HG03196 (cell line): ENCODE measurements around the gene MGAT4A.
"Not testable (repeated sequence)": the region's sequence is repeated elsewhere in the genome, so short reads cannot be mapped to it uniquely, and the experiment has no call there.

Experiments used
- ATAC-seq: cut with Tn5 transposase; IDR thresholded peaks from one replicate; pipeline ENCODE4 v1.9.1; 2021; ENCODE audit not compliant: unreplicated experiment

The MGAT4A gene

DNA sequence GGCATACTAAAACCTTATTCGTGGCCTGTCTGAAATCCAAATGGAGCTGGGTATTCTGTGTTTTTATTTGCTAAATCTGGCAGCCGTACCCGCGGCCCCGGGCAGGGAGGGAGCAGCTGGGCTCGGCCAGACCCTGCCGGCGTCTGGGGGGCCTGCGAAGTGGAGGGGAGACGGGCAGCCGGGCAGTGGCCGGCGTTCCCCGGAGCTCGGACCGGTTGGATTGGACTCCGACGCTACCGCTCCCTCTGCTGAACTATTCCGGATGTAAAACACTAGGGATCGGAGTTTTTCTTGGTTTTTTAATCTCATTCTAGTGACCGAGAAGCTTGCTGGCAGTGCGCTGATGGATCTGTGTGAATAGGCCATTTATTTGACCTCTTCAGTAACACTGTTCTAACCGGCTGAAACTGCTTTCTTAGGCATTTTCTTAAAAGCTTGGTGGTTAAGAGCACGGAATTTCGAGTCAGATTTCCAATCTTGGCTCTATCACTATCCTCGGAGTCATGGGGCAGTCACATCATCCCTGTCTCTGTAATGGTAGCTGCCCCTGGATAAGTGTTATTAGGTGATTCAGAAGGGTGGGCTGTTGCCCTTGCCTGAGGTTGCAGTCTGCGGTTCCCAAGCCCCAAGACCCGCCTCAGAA is 121.8 kb downstream of the MGAT4A start:
- ATAC-seq = peak; percentile 16

DNA sequence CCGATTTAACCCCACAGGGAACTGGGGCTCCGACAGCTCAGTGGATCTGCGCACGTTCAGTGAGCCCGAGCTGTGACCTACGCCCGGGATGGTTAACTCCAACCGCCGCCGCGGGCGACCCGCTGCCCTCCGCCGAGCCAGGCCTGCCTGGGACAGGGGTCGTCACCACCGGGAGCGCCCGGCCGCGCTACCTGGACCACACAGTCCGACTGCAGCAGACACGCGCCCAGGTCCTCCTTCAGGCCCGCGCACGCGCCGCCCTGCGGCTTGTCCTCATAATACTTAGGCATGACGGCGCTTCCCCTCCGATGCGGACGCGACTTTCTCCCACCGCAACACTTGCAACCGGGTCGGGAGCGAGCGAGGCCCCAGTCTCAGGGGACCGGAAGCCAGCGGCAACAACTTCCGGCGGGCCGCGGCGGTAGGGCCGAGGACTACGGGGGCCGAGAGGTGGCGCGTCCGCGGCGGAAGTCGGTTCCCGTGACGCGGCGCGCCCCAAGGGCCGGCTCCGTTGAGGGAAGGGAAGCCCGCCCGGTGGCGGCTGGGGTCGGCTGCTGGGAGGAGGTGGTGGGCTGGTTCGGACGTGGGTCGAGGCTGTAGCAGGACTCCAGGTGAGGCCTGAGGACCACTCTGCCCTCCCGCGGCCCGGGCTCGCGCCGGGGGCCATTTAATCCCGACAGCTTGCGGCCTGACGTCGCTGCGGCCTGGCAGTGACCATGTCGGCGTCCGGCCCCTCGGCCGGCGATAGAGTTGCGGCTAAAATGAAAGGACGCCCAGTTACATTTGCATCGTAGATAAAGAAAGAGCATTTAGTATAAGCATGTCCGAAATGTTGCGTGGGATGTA is 122.6 kb downstream of the MGAT4A start, which contains the start of the genes COA5 and UNC50:
Gene COA5 (minus strand): TSS at position 397 of the 846 bp plus-strand sequence. CDS start 107 bp downstream, at position 290.
Gene UNC50 (plus strand): TSS at position 474 of the 846 bp plus-strand sequence. CDS start 1,171 bp downstream, outside the sequence.
- ATAC-seq = peak; percentile 94

- no peak for ATAC-seq
These were observed 123.2 kb downstream of the MGAT4A start for GRCh38 chr2:98607741-98608115.

- no peak for ATAC-seq
These were observed 123.8 kb downstream of the MGAT4A start for GRCh38 chr2:98607104-98607503.

DNA sequence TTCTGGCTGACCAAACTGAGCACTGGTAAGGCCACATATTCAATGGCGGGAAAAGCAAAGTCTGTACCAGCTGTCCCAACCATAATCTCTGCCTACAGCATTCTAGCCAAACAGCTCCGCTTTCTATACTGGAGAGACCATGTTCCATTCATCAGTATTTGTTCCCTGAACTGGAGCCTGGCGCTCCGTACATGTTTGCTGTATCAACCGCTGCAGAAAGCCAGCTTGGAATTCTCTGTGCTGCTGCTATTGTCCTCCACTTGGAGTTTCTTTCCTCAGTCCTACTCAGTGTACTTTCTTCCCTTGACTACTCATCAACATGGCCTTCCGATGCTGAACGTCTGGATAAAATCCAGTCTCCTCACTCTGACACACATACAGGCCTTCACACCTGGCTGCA is 124.5 kb downstream of the MGAT4A start:
- ATAC-seq = no peak

DNA sequence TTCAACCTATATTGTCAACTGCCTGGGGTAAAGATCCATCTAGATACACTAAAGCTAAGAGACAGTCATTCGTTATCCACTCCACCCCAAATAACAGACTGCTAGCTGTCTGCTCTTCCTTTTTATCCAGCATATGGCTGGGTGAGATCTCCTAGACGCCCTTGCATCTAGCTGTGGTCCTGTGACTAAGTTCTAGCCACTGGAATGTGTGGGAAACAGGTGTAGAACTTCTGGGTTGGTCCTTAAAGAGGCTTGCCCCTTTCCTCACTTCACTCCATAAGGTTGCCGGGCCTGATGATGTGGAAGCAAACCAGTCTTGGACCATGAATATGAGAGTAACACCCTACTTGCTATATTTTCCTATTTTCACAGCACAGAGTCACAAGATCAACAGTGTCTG is 125.9 kb downstream of the MGAT4A start:
- no peak for ATAC-seq

- ATAC-seq = no peak
These were observed 126.4 kb downstream of the MGAT4A start for GRCh38 chr2:98604547-98604946.

DNA sequence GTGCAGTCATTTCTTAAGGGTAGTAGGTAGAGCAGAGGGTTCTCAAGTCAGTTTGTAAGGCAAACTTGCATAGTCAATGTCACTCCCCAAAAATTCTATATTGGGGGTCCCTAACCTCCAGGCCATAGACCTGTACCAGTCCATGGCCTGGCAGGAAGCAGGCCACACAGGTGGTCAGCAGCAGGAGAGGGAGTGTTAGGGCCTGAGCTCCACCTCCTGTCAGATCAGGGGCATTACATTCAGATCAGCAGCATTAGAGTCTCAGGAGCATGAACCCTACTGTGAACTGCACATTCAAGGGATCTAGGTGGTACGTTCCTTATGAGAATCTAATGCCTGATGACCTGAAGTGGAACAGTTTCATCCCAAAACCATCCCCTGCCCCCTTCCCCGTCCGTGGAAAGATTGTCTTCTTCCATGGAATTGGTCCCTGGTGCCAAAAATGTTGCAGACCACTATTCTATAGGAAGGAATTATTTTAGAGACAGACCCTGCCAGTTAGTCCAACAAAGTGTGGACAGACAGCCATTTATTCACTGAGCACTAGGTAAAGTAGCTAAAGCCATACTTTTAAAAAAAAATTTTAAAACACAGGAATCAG is 129.3 kb downstream of the MGAT4A start:
- peak; percentile 78 for ATAC-seq

- no peak for ATAC-seq
These were observed 132.0 kb downstream of the MGAT4A start for GRCh38 chr2:98598781-98599428.

DNA sequence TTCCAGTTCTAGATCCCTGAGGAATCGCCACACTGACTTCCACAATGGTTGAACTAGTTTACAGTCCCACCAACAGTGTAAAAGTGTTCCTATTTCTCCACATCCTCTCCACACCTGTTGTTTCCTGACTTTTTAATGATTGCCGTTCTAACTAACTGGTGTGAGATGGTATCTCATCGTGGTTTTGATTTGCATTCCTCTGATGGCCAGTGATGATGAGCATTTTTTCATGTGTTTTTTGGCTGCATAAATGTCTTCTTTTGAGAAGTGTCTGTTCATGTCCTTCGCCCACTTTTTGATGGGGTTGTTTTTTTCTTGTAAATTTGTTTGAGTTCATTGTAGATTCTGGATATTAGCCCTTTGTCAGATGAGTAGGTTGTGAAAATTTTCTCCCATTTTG is 136.3 kb downstream of the MGAT4A start:
- not testable (repeated sequence) for ATAC-seq

GRCh38 chr2:98592565-98592964 is 138.4 kb downstream of the MGAT4A start:
- ATAC-seq = no peak

DNA sequence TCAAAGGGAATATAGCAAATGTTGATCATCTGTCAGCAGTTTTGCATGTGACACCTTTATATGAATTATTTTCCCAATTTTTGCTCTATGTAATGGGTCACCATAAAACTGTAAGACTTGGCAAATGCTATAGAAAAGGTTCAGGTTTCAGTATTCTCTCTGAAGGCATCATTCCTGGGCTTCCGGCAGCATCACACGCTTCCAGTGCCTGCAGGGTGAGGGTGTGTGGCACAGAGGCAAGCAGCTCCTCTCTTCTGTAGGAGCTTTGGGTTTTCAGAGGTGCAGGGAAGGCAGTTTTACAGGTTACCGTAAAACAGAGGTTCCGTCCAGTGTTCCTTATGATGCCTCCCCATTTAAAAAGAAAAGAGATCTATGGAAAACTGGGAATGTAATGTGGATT is 141.4 kb downstream of the MGAT4A start:
- no peak for ATAC-seq

DNA sequence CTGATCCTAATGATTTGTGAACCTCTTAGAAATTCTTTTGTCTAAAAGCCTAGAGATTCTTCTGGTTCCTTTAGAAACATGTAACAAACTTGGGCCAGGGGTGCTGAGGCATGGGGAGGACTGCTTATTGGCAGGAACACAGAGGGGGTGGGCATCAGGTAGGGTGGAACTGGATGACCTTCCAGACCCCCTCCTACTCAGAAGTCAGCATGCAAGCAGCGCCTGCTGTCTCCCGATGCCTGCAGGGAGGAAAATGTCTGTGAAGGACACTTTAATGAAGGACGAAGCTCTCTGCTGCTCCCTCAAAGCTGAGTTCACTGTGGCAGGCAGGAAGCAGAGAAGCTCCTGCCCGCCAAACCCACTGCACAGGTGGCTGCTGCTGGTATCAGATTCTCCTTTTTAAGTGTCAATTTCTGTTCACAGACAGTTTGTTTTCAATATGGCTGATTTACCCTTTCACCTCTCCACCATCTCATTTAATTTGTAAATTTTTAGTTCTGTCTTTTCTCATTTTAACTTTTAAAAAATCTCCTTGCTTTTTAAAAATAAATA is 142.0 kb downstream of the MGAT4A start:
- no peak for ATAC-seq

DNA sequence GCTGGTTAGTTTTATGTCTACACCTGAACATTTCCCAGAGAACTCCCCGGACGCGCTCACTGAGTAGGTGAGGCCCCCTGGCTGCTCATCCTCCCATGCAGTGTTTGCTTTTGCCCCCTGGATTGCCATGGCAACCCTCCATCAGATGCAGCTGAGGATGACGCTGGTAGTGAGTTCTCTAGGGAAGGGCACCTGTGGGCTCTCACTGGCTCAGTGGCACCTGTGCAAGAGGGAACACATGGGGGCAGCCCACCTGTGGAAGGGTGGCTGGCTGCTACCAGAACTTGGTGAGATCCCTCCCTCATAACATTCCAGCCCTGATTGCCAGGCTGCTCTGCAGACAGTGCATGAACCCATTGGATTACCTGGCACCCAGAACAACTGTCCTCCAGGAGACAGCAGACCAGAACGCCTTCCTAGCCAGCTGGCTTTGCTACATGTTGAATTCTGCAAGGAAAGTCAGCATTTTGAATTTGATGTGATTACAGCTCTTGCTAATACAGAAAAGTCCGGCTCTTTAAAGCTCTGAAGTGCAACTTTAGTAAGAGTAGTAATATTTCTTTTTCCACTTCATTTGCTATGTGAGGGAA is 144.3 kb downstream of the MGAT4A start:
- ATAC-seq = no peak

DNA sequence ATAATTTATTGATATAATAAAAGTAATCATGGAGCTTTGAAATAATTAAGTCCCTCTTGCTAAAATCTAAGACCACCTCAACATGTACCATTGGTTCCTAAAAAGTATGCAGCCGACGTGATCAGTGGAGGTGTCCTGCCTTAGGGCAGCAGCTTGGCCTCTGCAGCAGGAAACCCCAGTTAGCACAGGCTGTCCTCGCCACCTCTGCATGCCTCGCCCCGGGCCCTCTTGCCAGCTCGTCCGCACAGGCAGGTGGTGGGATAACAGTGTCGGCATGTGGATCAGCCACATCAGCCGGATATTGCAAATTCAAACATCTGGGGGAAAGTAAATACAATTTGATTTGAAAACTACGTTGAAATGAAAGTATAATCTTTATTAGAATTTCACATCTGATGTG is 145.5 kb downstream of the MGAT4A start:
- no peak for ATAC-seq

- no peak for ATAC-seq
These were observed 146.9 kb downstream of the MGAT4A start for GRCh38 chr2:98583816-98584618.

DNA sequence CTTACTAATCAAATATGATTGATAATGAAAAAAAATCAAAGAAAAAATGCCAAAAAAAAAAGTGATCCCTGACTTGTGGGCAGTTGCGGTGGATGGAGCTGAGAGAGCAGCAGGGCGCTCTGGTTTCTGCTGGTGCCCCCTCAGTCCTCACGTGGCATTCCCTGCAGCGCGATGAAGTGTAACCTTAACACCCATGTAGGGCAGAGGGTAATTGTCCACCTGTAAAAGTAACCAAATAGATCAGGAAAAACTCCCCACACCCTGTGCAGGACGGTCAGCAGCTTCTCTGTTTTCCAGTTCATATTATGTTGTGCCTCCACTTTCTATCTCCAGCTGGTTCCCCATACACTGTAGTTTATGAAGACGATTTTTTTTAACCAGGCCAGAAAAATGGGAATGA is 147.7 kb downstream of the MGAT4A start:
- no peak for ATAC-seq

GRCh38 chr2:98582523-98582922 is 148.4 kb downstream of the MGAT4A start:
- no peak for ATAC-seq

DNA sequence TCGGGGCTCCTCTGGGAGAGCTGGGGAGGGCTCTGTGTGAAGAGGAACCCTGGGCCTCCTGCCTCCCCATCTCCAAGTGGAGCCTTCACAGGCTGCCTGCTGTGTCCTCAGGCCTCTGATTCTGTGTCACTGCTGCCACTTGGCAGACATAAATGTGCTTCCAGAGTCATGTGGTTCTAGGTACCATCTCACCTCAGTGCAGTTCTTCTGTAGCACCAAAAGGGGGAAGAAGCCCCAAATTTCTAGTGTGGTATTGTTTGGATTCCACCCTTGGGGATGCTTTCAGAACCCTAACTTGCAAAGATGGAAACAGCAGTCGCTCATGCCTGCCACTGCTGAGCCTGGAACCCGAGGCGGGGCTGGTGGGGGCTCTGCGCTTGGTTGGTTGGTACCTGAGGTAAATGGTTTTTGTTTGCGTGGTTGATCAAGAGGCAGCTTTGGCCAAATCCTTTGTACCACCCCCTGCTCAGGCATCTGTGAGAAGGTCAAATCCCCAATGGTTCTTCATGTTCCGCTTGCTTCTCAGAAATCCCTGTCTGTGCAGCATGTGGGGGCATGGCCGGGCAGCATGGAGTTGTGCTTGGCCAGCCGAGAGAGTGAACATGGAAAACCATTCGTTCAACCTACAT is 150.2 kb downstream of the MGAT4A start:
- ATAC-seq = no peak
